ACHN (cell line): ENCODE data around the gene ZNF689.

Source experiments
- DNase-seq: peaks from one replicate; pipeline ENCODE4 v3.0.0-alpha.2; 2015
- in situ Hi-C: cut with HindIII; loops from 2 replicates; pipeline ENCODE4 v1.10.0; 2017; ENCODE audit warnings: low sequenced_read_pairs, low pct_ligation_motif_present, low pct_unique_long_range_greater_than_20kb

ZNF689 gene

GRCh38 chr16:30553393-30553899, 56.7 kb downstream of the ZNF689 start:
- in situ Hi-C loops: no loop called here
- DNase-seq: no peak

- in situ Hi-C loops: no loop called here
Measured at GRCh38 chr16:30552956-30553355, 57.2 kb downstream of the ZNF689 start.

More at GRCh38 chr16:30552956-30553355, 57.2 kb downstream of the ZNF689 start:
- DNase-seq: no peak
